ENCODE results near the gene EXTL2.

DNA sequence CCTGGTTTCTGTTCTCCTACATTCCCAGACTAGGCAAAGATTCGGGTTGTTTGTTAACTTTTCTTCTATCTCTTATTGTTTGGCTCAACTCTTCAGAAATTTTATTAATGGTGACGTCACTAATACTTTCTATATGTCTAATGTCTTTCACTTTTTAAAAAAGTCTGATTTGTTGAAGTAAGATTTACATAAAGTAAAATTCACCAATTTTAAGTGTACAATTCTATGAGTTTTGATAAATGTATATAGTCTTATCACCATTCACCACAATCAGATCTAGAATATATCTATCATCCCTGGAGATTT, 27.8 kb downstream of the EXTL2 start:
- TF ChIP-seq, protein P1, sequence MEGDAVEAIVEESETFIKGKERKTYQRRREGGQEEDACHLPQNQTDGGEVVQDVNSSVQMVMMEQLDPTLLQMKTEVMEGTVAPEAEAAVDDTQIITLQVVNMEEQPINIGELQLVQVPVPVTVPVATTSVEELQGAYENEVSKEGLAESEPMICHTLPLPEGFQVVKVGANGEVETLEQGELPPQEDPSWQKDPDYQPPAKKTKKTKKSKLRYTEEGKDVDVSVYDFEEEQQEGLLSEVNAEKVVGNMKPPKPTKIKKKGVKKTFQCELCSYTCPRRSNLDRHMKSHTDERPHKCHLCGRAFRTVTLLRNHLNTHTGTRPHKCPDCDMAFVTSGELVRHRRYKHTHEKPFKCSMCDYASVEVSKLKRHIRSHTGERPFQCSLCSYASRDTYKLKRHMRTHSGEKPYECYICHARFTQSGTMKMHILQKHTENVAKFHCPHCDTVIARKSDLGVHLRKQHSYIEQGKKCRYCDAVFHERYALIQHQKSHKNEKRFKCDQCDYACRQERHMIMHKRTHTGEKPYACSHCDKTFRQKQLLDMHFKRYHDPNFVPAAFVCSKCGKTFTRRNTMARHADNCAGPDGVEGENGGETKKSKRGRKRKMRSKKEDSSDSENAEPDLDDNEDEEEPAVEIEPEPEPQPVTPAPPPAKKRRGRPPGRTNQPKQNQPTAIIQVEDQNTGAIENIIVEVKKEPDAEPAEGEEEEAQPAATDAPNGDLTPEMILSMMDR (IDR thresholded peaks at IDR 0.05): no peak
- TF ChIP-seq POLR2AphosphoS5 (IDR thresholded peaks at IDR 0.05; ENCODE audit: low read depth, low read length) (no peak), SIN3A (IDR thresholded peaks at IDR 0.05; ENCODE audit: borderline replicate concordance, insufficient read depth, low read depth, low read length) (no peak), TCF7L2 (IDR thresholded peaks at IDR 0.05; ENCODE audit: low read depth, low read length) (no peak)
- TF ChIP-seq, protein P2, sequence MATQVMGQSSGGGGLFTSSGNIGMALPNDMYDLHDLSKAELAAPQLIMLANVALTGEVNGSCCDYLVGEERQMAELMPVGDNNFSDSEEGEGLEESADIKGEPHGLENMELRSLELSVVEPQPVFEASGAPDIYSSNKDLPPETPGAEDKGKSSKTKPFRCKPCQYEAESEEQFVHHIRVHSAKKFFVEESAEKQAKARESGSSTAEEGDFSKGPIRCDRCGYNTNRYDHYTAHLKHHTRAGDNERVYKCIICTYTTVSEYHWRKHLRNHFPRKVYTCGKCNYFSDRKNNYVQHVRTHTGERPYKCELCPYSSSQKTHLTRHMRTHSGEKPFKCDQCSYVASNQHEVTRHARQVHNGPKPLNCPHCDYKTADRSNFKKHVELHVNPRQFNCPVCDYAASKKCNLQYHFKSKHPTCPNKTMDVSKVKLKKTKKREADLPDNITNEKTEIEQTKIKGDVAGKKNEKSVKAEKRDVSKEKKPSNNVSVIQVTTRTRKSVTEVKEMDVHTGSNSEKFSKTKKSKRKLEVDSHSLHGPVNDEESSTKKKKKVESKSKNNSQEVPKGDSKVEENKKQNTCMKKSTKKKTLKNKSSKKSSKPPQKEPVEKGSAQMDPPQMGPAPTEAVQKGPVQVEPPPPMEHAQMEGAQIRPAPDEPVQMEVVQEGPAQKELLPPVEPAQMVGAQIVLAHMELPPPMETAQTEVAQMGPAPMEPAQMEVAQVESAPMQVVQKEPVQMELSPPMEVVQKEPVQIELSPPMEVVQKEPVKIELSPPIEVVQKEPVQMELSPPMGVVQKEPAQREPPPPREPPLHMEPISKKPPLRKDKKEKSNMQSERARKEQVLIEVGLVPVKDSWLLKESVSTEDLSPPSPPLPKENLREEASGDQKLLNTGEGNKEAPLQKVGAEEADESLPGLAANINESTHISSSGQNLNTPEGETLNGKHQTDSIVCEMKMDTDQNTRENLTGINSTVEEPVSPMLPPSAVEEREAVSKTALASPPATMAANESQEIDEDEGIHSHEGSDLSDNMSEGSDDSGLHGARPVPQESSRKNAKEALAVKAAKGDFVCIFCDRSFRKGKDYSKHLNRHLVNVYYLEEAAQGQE (IDR thresholded peaks at IDR 0.05; ENCODE audit: insufficient read depth in 1 of 2, low read depth in 2 of 2, low read length in 1 of 2): no peak

Measured in Panc1 (cell line).